Dendritic cell treated with granulocyte-macrophage colony-stimulating factor and Interleukin-4, amounts not matched to agents 40 ng/mL and 50 ng/mL, for 4 days (primary cell): Measurements from ENCODE around the gene NENF.
"Not testable (repeated sequence)": the region's sequence is repeated elsewhere in the genome, so short reads cannot be mapped to it uniquely, and the experiment has no call there.

Experiments
- H3K27ac Mint-ChIP-seq: one replicate; pipeline ENCODE4 v1.8.0; 2022; ENCODE audit warnings: mild to moderate bottlenecking, mixed read lengths
- H3K27me3 Mint-ChIP-seq: one replicate; pipeline ENCODE4 v1.8.0; 2022; ENCODE audit warnings: mild to moderate bottlenecking, mixed read lengths
- H3K36me3 Mint-ChIP-seq: one replicate; pipeline ENCODE4 v1.8.0; 2022; ENCODE audit warnings: low read depth, mixed read lengths
- H3K4me1 Mint-ChIP-seq: one replicate; pipeline ENCODE4 v1.8.0; 2022; ENCODE audit warnings: low read depth, mixed read lengths
- H3K4me3 Mint-ChIP-seq: one replicate; pipeline ENCODE4 v1.8.0; 2022; ENCODE audit warnings: mild to moderate bottlenecking, moderate library complexity, mixed read lengths
- H3K9me3 Mint-ChIP-seq: one replicate; pipeline ENCODE4 v1.8.0; 2022; ENCODE audit warnings: mixed read lengths
- intact Hi-C: fragments of 100-400 bp; cut with micrococcal nuclease; formaldehyde crosslinking; loops from one replicate; pipeline ENCODE4 v1.15.0; 2022

The NENF gene

DNA sequence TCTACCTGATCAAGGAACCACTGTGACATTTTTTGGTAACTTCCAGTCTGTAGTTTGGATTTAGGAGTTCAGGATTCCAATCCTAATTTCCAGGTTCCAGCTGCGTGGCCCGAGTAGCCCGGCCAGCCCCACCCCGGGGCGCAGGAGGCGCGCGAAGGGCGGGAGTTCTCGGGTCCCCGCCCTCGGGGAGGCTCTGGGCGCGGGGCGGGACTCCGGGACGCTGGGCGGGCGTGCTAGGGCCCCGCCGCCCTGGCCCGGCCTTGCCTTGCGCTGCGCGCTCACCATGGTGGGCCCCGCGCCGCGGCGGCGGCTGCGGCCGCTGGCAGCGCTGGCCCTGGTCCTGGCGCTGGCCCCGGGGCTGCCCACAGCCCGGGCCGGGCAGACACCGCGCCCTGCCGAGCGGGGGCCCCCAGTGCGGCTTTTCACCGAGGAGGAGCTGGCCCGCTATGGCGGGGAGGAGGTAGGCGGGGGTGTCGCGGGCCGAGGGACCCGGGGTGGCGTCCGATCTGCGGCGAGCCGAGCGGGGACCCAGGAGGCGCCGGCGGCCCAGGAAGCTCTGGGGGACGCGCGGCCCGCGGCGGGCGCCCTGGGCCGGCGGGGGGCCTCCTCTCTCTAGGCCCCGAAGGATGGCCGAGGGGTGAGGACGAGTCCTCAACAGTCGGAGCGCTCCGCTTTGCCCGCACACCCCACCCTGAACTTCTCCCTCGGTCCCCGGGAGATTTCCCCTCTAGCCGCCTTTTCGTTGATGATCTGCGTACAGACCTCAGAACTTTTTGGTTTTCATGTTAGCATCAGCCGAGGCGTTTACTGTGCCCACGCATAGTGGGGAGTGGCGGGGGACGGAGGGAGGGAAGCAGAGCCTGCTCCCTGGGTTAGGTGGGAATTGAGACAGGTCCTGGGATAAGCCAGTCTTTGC lies at the start of gene NENF:
NENF (plus strand) TSS at position 260 of the 916 bp plus-strand sequence; CDS start at position 284, 24 bp downstream.
- peaks cover 23% of the 10 kb centered on the region for H3K4me1 Mint-ChIP-seq
- no peaks in the 10 kb centered on the region for H3K27me3 Mint-ChIP-seq
- no peaks in the 10 kb centered on the region for H3K9me3 Mint-ChIP-seq
- H3K27ac Mint-ChIP-seq = peak within 1 kb of the TSS; percentile 68
- H3K36me3 Mint-ChIP-seq = peaks cover 6% of the 10 kb centered on the region
- H3K4me3 Mint-ChIP-seq = peak within 1 kb of the TSS; percentile 74
- intact Hi-C loops = loop anchor here (1.0 to 5.0 kb wide), 2 partner anchors 19 to 51 kb away; partner anchors contain the start of gene PACC1

DNA sequence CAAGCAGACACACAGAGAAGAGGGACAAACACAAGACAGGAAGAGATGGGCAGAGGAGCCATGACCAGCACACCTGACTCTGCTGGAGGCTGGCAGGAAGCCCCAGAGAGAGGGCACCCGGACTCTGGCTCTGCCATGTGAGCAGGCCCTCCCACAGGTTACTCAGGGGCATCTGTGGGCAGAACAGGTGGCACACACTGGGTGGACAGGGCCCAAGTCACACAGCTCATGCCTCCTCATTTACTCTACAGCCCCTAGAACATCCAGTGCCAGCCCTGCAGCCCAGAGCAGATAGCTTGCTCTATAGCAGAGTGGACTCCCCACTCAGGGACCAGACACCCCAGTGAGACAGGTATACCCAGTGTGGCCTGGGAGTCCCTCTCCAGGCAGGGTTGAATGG lies 46.7 kb upstream of the NENF start:
- no peak overlapping the region for H3K27ac Mint-ChIP-seq
- intact Hi-C loops = no loop called here
- no peaks in the 10 kb centered on the region for H3K9me3 Mint-ChIP-seq
- no peak overlapping the region for H3K4me3 Mint-ChIP-seq
- no peaks in the 10 kb centered on the region for H3K27me3 Mint-ChIP-seq
- H3K36me3 Mint-ChIP-seq = peaks cover 100% of the 10 kb centered on the region
- peaks cover 38% of the 10 kb centered on the region for H3K4me1 Mint-ChIP-seq

DNA sequence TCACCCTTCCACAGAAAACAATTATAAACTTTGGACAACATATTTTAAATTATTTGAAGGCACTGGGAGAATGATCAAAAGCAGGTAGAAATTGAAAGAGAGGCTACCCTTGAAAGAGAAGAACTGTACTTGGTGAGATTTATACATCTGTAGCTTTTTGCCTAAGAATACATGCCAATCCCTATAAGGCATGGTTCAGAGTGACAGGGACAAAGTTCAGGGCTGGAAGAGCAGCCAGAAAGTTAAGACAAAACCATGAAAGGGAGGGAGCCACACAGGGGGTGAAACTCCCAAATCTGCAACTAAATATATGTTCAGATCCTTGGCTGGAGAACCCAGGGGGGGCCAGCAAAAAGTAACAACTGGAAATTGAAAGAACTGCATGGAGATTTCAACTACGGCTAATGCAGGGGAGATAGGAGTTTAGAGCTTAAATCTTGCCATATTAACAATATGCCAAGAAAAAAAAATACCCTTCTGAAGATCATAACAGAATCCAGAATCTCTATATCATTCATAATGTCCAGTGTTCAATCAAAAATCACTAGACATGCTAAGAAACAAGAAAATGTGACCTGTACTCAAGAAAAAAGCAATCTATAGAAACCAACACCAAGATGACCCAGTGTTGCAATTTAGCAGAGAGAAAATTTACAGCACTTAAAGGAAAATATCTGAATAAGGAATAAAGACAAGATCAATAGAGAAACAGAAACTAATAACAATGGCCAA lies 43.6 kb upstream of the NENF start:
- Mint-ChIP-seq H3K4me3 (no peak overlapping the region), H3K36me3 (peaks cover 96% of the 10 kb centered on the region), H3K27me3 (no peaks in the 10 kb centered on the region), H3K4me1 (peaks cover 41% of the 10 kb centered on the region), H3K9me3 (peaks cover 14% of the 10 kb centered on the region), H3K27ac (no peak overlapping the region)
- intact Hi-C loops = no loop called here

DNA sequence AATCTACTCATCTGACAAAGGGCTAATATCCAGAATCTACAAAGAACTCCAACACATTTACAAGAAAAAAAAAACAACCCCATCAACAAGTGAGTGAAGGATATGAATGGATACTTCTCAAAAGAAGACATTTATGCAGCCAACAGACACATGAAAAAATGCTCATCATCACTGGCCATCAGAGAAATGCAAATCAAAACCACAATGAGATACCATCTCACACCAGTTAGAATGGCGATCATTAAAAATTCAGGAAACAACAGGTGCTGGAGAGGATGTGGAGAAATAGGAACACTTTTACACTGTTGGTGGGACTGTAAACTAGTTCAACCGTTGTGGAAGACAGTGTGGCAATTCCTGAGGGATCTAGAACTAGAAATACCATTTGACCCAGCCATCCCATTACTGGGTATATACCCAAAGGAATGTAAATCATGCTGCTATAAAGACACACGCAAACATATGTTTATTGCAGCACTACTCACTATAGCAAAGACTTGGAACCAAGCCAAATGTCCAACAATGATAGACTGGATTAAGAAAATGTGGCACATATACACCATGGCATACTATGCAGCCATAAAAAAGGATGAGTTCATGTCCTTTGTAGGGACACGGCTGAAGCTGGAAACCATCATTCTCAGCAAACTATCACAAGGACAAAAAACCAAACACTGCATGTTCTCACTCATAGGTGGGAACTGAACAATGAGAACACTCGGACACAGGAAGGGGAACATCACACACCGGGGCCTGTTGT lies 36.9 kb upstream of the NENF start:
- H3K27ac Mint-ChIP-seq, intact Hi-C loops, H3K4me3 Mint-ChIP-seq, H3K27me3 Mint-ChIP-seq: not testable (repeated sequence)
- peaks cover 33% of the 10 kb centered on the region for H3K9me3 Mint-ChIP-seq
- peaks cover 37% of the 10 kb centered on the region for H3K4me1 Mint-ChIP-seq
- H3K36me3 Mint-ChIP-seq = peaks cover 88% of the 10 kb centered on the region

DNA sequence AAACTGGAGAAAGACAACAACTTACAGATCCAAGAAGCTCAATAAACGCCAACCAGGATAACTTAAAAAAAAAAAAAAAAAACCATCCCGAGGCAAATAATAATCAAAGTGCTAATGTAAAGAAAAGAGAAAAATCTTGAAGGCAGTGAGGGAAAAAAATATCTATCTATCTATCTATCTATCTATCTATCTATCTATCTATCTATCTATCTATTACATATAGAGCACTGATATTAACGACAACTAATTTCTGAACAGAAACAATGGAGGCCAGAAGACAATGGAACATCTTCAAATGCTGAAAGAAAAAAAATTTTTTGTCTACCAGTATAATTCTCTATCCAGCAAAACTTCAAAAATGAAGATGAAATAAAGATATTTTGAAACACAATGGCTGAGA lies 36.1 kb upstream of the NENF start:
- intact Hi-C loops = no loop called here
- H3K9me3 Mint-ChIP-seq = peaks cover 28% of the 10 kb centered on the region
- H3K36me3 Mint-ChIP-seq = peaks cover 86% of the 10 kb centered on the region
- H3K4me3 Mint-ChIP-seq = no peak overlapping the region
- no peak overlapping the region for H3K27ac Mint-ChIP-seq
- no peaks in the 10 kb centered on the region for H3K27me3 Mint-ChIP-seq
- H3K4me1 Mint-ChIP-seq = peaks cover 31% of the 10 kb centered on the region

DNA sequence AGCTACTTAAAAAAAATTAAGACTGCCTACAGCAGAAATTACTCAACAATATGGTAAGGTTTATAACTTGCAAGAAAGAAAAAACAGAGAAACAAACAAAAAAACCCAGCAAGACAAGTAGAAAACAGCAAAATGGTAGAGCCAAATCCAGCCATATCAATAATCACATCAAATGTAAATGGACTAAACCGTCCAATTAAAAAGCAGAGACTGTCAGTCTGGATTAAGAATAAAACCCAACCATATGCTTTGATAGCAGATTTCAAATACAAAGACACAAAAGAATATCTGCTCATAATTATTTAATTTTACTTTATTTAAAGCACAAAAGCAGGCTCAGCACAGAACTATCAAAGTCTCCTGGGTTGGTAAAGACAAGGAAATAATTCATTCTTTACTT lies 35.5 kb upstream of the NENF start:
- Mint-ChIP-seq H3K27ac (no peak overlapping the region), H3K27me3 (no peaks in the 10 kb centered on the region), H3K4me3 (no peak overlapping the region), H3K36me3 (peaks cover 86% of the 10 kb centered on the region), H3K4me1 (peaks cover 31% of the 10 kb centered on the region), H3K9me3 (peaks cover 25% of the 10 kb centered on the region)
- intact Hi-C loops = no loop called here

DNA sequence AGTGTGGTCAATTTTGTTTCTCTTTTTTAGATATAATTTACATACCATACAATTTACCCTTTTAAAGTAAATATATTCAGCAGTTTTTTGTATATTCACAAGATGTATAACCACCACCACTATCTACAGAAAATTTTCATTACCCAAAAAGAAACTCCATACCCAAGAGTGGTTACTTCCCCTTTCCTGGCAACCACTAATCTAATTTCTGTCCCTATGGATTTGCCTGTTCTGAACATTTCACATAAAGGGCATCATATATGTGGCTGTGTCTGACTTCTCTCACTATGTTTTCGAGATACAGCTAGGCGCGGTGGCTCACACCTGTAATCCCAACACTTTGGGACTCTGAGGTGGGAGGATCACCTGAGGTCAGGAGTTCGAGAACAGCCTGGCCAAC lies 31.7 kb upstream of the NENF start:
- Mint-ChIP-seq H3K9me3 (peaks cover 10% of the 10 kb centered on the region), H3K4me3 (no peak overlapping the region), H3K4me1 (peaks cover 52% of the 10 kb centered on the region), H3K36me3 (peaks cover 96% of the 10 kb centered on the region), H3K27ac (peak overlapping the region; percentile 54), H3K27me3 (no peaks in the 10 kb centered on the region)
- intact Hi-C loops = loop anchor here (5.0 kb wide), 1 partner anchor 36 kb away; no protein-coding TSS in a partner anchor

DNA sequence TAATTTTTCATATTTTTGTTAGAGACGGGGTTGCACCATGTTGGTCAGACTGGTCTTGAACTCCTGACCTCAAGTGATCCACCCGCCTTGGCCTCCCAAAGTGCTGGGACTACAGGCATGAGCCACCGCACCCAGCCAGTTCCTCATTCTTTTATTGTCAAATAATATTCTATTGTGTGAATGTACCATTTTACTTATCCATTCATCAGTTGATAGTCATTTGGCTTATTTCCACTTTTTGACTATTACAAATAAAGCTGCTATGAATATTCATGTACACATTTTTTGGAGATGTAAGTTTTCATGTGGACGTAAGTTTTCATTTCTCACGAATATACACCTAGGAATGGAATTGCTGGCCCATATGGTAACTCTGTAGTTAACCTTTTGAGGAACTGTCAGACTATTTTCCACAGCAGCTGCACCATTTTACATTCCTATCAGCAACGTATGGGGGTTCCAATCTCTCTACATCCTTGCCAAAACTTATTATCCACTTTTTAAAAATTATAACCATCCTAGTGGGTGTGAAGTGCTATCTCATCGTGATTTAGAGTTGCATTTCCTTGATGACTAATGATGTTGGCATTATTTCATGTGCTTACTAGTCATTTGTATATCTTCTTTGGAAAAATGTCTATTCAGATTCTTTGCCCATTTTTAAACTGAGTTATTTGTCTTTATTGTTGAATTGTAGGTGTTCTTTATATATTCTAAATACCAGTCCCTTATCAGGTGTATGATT lies 30.7 kb upstream of the NENF start:
- Mint-ChIP-seq H3K27me3 (no peaks in the 10 kb centered on the region), H3K9me3 (peaks cover 6% of the 10 kb centered on the region), H3K4me1 (peaks cover 52% of the 10 kb centered on the region), H3K27ac (peak overlapping the region; percentile 54), H3K36me3 (peaks cover 96% of the 10 kb centered on the region), H3K4me3 (no peak overlapping the region)
- intact Hi-C loops = loop anchor here (5.0 kb wide), 1 partner anchor 35 kb away; no protein-coding TSS in a partner anchor

DNA sequence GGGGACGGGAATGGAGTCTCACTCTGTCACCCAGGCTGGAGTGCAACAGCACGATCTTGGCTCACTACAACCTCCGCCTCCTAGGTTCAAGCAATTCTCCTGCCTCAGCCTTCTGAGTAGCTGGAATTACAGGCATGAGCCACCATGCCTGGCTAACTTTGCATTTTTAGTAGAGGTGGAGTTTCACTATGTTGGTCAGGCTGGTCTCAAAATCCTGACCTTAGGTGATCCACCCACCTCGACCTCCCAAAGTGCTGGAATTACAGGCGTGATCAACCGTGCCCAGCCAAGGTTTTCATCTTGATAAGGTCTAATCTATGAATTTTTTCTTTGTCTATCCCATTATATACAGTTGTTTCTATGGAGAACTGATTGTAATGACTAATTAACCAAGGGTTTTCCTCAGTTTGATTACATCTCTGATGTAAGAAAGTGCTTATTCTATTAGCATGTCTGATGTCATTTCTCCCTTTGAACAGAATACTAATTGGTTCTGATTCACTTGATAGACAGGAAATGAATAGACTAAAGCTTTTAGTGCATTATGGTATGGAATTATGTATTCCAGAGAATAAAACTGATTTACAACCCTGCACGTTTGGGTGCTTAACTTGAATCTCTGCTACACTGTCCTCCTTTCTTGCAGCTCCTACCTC lies 29.9 kb upstream of the NENF start:
- H3K36me3 Mint-ChIP-seq = peaks cover 96% of the 10 kb centered on the region
- no peaks in the 10 kb centered on the region for H3K27me3 Mint-ChIP-seq
- no peaks in the 10 kb centered on the region for H3K9me3 Mint-ChIP-seq
- peaks cover 52% of the 10 kb centered on the region for H3K4me1 Mint-ChIP-seq
- no peak overlapping the region for H3K4me3 Mint-ChIP-seq
- intact Hi-C loops = loop anchor here (5.0 kb wide), 1 partner anchor 35 kb away; no protein-coding TSS in a partner anchor
- peak overlapping the region; percentile 43 for H3K27ac Mint-ChIP-seq

DNA sequence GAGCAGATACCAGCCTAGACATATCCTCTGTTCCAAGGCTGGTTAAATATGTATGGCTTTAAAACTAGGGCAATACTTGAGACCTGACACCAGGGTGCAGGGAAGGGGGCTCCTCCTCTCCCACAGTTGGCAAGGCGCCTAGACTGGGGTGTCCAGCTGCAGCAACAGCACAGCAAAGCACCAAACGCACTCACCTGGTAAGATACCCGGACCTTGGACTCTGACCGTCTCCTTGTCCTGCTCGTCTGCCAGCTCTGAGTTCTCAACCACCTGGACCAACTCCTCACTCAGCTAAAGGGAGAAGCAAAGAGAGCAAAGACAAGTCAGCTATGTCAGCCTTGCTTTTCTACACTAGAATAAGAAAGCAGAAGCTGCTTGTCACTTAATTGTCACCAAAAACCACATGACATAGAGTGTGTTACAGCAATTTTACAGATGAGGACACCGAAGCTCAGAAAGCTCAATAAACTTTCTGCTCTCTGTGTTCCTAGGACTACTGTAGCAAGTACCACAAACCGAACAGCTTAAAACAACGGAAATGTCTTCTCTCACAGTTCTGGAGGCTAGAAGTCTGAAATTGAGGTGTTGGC lies 22.4 kb upstream of the NENF start:
- H3K4me1 Mint-ChIP-seq = peaks cover 64% of the 10 kb centered on the region
- intact Hi-C loops = no loop called here

DNA sequence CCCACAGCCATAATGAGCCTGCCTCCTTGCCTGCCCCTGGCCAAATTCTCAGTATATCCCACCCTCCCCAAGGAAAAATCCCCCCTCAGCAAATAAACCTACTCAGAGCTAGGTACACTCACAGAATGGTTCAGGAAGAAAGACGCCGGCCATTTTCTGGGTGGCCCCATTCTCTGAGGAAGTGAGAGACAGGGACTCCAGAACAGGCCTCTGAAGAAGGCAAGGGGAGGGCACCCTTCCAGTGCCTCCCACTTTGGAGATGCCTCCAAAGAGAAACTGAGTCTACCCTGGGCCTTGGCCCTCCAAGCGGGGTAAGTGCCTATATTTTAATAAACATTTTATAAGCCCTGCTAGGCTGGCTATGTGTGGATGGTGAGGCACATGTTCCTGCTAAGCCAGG lies 20.3 kb upstream of the NENF start:
- H3K27me3 Mint-ChIP-seq = no peaks in the 10 kb centered on the region
- H3K27ac Mint-ChIP-seq = peak overlapping the region; percentile 49
- peaks cover 70% of the 10 kb centered on the region for H3K36me3 Mint-ChIP-seq
- no peaks in the 10 kb centered on the region for H3K9me3 Mint-ChIP-seq
- H3K4me1 Mint-ChIP-seq = peaks cover 78% of the 10 kb centered on the region
- peak overlapping the region; percentile 89 for H3K4me3 Mint-ChIP-seq
- intact Hi-C loops = no loop called here

More for the DNA sequence above, 22.4 kb upstream of the NENF start:
- H3K27me3 Mint-ChIP-seq = no peaks in the 10 kb centered on the region
- H3K27ac Mint-ChIP-seq = peak overlapping the region; percentile 49
- H3K9me3 Mint-ChIP-seq = no peaks in the 10 kb centered on the region
- H3K36me3 Mint-ChIP-seq = peaks cover 90% of the 10 kb centered on the region
- peak overlapping the region; percentile 56 for H3K4me3 Mint-ChIP-seq

DNA sequence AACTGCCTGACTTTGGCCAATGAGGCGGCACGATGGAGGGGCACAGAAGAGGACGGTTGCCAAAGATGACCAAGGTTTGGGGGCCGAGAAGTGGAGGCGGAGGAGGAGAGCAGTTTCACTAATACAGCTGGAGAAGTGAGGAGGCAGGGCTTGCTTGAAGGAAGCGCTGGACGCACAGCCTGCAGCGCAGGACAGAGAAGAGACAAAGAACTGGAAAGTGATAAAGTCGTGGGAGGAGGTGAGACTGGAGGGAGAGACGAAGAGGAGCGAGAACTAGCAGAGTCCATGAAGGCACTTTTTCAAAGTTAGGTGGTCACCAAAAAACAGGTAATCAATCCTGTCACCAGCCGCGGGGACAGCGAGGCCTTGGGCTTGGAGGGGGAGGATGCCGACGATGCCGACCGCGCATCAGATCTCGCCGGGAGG lies 18.8 kb upstream of the NENF start:
- Mint-ChIP-seq H3K4me3 (peak overlapping the region; percentile 89), H3K27ac (peak overlapping the region; percentile 99), H3K36me3 (peaks cover 54% of the 10 kb centered on the region), H3K4me1 (peaks cover 93% of the 10 kb centered on the region), H3K27me3 (no peaks in the 10 kb centered on the region), H3K9me3 (no peaks in the 10 kb centered on the region)
- intact Hi-C loops = loop anchor here (1.0 kb wide), 1 partner anchor 18 kb away; the partner anchor contains the start of gene NENF
